GM19238 (cell line): Measurements from ENCODE around the gene MNT.

Experiments used
- DNase-seq: peaks from one replicate; pipeline ENCODE4 v3.0.0; 2011; ENCODE audit warnings: low spot score; ENCODE audit not compliant: insufficient read length

The MNT gene

GRCh38 chr17:2383628-2384167 lies 17.2 kb downstream of the MNT start:
- DNase-seq: no peak

- no peak for DNase-seq
These were observed 19.8 kb downstream of the MNT start for GRCh38 chr17:2380950-2381649.

GRCh38 chr17:2380226-2380922 lies 20.5 kb downstream of the MNT start:
- no peak for DNase-seq

GRCh38 chr17:2379489-2380225 lies 21.2 kb downstream of the MNT start:
- no peak for DNase-seq

- no peak for DNase-seq
These were observed 22.0 kb downstream of the MNT start for GRCh38 chr17:2378905-2379304.

GRCh38 chr17:2377659-2378058 lies 23.2 kb downstream of the MNT start:
- DNase-seq: no peak

- DNase-seq: no peak
These were observed 24.8 kb downstream of the MNT start for GRCh38 chr17:2376107-2376506.

- DNase-seq: no peak
These were observed 25.5 kb downstream of the MNT start for GRCh38 chr17:2375406-2375805.

- DNase-seq: no peak
These were observed 26.1 kb downstream of the MNT start for GRCh38 chr17:2374549-2375285.

- DNase-seq: no peak
These were observed 27.7 kb downstream of the MNT start for GRCh38 chr17:2373179-2373578.

- no peak for DNase-seq
These were observed 28.2 kb downstream of the MNT start for GRCh38 chr17:2372681-2373080.

- no peak for DNase-seq
These were observed 28.7 kb downstream of the MNT start for GRCh38 chr17:2372180-2372579.

- no peak for DNase-seq
These were observed 29.4 kb downstream of the MNT start for GRCh38 chr17:2371183-2372130.

GRCh38 chr17:2370211-2370589 lies 30.7 kb downstream of the MNT start:
- DNase-seq: no peak

GRCh38 chr17:2369551-2370210 lies 31.2 kb downstream of the MNT start:
- DNase-seq: no peak

- no peak for DNase-seq
These were observed 31.8 kb downstream of the MNT start for GRCh38 chr17:2369039-2369438.

GRCh38 chr17:2368359-2368758 lies 32.5 kb downstream of the MNT start:
- no peak for DNase-seq

- DNase-seq: no peak
These were observed 33.9 kb downstream of the MNT start for GRCh38 chr17:2366747-2367494.

- no peak for DNase-seq
These were observed 35.7 kb downstream of the MNT start for GRCh38 chr17:2365132-2365531.
